Retinal pigment epithelial cell (primary cell): ENCODE measurements around the gene GOPC.
A peak's percentile ranks its signal among the peaks of the same experiment; 100 is the strongest.

ENCODE experiments used
- DNase-seq: peaks from one replicate; pipeline ENCODE4 v3.0.0-alpha.2; 2010; ENCODE audit warnings: low read depth
- H3K4me3 ChIP-seq: 2 replicates; pipeline ENCODE4 v1.5.1; 2011; ENCODE audit warnings: mild to moderate bottlenecking, low read length, control low read depth, moderate library complexity
- TF ChIP-seq, protein P1 (sequence below): conservative IDR thresholded peaks from 2 replicates; pipeline ENCODE4 v1.5.1; 2011; ENCODE audit warnings: low read depth, low read length, control low read depth, inconsistent platforms

The GOPC gene

DNA sequence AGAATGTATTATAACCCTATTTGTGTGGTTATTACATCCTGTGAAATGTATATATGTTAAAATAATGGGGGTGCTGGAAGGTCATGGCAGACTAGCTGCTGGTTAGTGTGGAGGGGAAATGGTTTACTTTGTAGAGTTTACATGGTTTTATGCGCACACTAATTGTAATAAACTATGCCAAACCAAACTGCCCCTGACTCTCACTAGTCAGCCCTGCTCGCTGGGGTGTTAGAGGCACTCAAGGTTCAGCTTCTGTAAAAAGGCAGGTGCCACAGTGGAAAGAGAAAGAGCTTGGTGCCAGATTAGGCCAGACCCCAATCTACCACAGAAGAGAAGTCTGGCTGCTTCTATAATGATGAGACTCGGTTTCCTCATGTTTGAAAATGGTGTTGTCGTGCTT, 52.7 kb downstream of the GOPC start:
- no peak for DNase-seq
- TF ChIP-seq, protein P1, sequence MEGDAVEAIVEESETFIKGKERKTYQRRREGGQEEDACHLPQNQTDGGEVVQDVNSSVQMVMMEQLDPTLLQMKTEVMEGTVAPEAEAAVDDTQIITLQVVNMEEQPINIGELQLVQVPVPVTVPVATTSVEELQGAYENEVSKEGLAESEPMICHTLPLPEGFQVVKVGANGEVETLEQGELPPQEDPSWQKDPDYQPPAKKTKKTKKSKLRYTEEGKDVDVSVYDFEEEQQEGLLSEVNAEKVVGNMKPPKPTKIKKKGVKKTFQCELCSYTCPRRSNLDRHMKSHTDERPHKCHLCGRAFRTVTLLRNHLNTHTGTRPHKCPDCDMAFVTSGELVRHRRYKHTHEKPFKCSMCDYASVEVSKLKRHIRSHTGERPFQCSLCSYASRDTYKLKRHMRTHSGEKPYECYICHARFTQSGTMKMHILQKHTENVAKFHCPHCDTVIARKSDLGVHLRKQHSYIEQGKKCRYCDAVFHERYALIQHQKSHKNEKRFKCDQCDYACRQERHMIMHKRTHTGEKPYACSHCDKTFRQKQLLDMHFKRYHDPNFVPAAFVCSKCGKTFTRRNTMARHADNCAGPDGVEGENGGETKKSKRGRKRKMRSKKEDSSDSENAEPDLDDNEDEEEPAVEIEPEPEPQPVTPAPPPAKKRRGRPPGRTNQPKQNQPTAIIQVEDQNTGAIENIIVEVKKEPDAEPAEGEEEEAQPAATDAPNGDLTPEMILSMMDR: no peak
- H3K4me3 ChIP-seq: no peak overlapping the region

DNA sequence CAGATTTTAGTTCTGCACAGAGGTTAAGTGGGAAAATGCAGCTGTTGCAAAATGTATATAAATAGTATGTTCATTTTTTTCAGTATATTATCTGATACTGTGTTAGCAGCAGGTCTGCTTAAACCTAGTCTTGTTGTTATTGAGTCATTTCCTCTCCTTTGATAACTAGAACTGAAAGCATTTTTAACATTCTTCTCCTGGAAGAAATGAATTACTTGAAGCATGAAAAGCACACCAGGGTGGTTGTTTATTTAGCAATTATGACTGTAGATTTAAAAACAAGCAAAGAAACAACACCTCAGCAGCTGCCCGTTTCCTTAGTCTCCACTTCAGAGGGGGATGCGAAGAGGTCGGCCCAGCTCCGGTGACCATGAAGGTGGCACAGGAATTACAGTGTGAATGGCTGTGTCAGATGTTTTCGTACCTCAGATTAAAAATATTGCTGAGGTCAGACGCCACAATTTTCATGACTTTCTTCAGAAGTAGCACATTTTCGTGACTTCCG, 53.5 kb downstream of the GOPC start:
- TF ChIP-seq, protein P1: no peak
- peak overlapping the region; percentile 61 for H3K4me3 ChIP-seq
- peak; percentile 45 for DNase-seq

DNA sequence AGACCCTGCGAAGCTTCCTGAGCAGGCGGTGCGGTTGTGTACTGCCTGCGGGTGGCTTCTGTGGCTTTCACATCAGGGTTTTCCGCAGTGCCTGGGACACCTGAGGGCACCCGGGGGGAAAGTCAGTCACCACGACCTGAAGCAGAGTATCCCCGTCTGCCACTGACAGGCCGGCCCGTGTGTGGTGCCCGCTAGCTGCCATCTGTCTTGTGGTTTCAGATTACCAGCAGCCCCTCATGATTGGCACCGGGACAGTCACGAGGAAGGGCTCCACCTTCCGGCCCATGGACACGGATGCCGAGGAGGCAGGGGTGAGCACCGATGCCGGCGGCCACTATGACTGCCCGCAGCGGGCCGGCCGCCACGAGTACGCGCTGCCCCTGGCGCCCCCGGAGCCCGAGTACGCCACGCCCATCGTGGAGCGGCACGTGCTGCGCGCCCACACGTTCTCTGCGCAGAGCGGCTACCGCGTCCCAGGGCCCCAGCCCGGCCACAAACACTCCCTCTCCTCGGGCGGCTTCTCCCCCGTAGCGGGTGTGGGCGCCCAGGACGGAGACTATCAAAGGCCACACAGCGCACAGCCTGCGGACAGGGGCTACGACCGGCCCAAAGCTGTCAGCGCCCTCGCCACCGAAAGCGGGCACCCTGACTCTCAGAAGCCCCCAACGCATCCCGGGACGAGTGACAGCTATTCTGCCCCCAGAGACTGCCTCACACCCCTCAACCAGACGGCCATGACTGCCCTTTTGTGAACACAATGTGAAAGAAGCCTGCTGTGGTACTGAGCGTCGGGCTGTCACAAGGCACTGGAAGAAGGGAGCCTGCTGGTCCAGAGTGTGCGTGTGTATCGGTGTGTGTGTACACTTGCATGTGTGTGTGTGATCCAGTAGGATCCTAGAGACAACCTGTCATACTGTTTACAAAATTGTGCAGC, 54.4 kb downstream of the GOPC start:
- TF ChIP-seq, protein P1: no peak

GRCh38 chr6:117546674-117547073, 55.6 kb downstream of the GOPC start:
- TF ChIP-seq, protein P1: no peak
- no peak for DNase-seq
- H3K4me3 ChIP-seq: no peak overlapping the region

More for the DNA sequence above, 54.4 kb downstream of the GOPC start:
- H3K4me3 ChIP-seq: peak overlapping the region; percentile 61
- peak; percentile 41 for DNase-seq

DNA sequence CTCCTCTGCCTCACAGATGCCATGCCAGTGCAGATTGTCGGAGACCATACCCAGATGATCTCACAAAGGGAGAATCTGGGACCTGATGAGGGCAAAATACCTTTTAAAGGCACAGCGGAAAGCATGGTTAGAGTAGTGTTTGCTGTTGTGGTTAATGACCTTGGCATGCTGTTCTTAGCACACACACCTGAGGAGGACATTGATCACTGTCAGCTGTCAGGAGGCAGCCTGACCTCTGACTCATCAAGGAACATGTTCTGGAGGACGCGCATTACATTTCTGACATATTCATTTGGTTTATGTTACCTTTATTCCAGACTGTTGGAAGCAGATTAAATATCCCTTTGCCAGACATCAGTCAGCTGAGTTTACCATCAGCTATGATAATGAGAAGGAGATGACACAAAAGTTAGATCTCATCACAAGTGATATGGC, 57.1 kb downstream of the GOPC start:
- DNase-seq: no peak
- no peak overlapping the region for H3K4me3 ChIP-seq
- TF ChIP-seq, protein P1: no peak

GRCh38 chr6:117544716-117545115, 57.6 kb downstream of the GOPC start:
- TF ChIP-seq, protein P1: no peak
- DNase-seq: no peak
- no peak overlapping the region for H3K4me3 ChIP-seq

GRCh38 chr6:117542493-117542892, 59.8 kb downstream of the GOPC start:
- DNase-seq: no peak

More at GRCh38 chr6:117542493-117542892, 59.8 kb downstream of the GOPC start:
- TF ChIP-seq, protein P1: no peak
- no peak overlapping the region for H3K4me3 ChIP-seq
